HG03469 (cell line): Measurements from ENCODE around the gene LLPH.
"Not testable (repeated sequence)": the region's sequence is repeated elsewhere in the genome, so short reads cannot be mapped to it uniquely, and the experiment has no call there.

ENCODE experiments used
- ATAC-seq: cut with Tn5 transposase; IDR thresholded peaks from one replicate; pipeline ENCODE4 v1.9.1; 2021; ENCODE audit warnings: mild to moderate bottlenecking, moderate library complexity, moderate number of reproducible peaks; ENCODE audit not compliant: unreplicated experiment

LLPH gene

GRCh38 chr12:66130267-66131066, at the start of gene LLPH:
Gene LLPH (minus strand): TSS chr12:66130750. CDS start chr12:66129106, 1,644 bp downstream.
- ATAC-seq = peak; percentile 92

DNA sequence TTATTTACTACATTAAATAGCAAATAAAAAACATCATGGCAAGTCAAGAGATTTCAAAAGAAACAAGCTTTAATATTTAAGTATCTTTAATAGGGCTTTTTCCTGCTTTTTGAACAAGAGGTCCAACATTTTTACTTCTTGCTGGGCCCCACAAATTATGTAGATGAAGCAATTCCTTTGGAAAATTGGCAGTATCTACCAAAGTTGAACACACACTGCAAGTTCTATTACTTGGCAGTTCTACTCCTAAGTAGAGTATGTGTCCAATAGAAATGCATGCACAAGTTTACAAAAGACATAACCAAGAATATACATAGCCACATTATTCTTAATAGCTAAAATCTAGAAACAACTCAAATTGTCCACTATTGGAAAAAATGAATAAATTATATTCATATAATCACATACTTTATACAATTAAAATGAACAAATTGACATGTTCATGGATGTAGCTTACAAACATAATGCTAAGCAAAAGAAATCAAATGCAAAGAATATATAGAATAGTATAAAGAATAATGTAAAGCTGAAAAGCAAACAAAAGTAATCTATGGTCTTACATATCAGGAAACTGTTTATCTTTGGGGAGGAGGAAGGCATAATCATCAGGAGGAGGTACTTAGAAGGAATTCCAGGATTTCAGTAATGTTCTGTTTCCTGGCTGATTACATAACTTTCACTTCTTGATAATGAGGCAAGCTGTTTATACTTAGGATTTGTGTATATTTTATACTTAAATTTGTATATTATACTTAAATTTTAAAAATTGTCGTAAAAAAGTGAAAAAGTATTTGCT, 45.8 kb upstream of the LLPH start:
- no peak for ATAC-seq

GRCh38 chr12:66174391-66175325, 44.1 kb upstream of the LLPH start:
- ATAC-seq = not testable (repeated sequence)

- no peak for ATAC-seq
These were observed 40.1 kb upstream of the LLPH start for GRCh38 chr12:66170606-66171005.

- peak; percentile 78 for ATAC-seq
These were observed 38.9 kb upstream of the LLPH start, which contains the start of gene TMBIM4 for GRCh38 chr12:66169221-66170170. Gene TMBIM4 (minus strand): TSS chr12:66169996. CDS start chr12:66169951, 45 bp downstream.

DNA sequence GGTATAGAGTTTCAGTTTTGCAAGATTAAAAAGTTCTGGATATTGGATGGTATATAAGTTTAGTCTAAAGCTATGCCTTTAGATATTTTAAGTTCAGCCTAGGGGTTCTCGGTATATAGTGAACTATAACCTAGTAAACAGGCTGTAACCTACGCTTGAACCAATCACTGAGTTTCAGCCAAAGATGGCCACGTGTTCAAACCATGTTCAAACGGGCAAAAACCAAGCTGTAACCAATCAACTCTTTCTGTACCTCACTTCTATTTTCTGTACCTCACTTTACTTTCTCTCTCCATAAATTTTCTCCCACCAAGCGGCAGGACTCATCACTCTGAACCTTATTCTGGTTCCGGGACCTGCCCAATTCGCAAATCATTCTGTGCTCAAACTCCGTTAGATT, 37.9 kb upstream of the LLPH start:
- no peak for ATAC-seq

GRCh38 chr12:66166561-66166960, 36.0 kb upstream of the LLPH start:
- no peak for ATAC-seq

GRCh38 chr12:66165141-66165540, 34.6 kb upstream of the LLPH start:
- no peak for ATAC-seq

- ATAC-seq = no peak
These were observed 33.8 kb upstream of the LLPH start for GRCh38 chr12:66164349-66164821.

DNA sequence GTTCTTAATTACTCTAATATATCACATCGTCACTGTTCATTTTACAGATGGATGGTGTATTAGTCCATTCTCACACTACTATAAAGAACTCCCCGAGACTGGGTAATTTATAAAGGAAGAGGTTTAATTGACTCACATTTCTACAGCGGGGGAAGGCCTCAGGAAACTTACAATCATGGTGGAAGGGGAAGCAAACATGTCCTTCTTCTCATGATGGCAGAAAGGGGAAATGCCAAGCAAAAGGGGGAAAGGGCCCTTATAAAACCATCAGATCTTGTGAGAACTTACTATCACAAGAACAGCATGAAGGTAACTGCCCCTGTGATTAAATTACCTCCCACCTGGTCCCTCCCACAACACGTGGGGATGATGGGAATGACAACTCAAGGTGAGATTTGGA, 32.7 kb upstream of the LLPH start:
- no peak for ATAC-seq

GRCh38 chr12:66162701-66163100, 32.2 kb upstream of the LLPH start:
- no peak for ATAC-seq

- no peak for ATAC-seq
These were observed 30.2 kb upstream of the LLPH start for GRCh38 chr12:66160704-66161103.

- ATAC-seq = no peak
These were observed 28.6 kb upstream of the LLPH start for GRCh38 chr12:66159123-66159522.

- ATAC-seq = no peak
These were observed 26.1 kb upstream of the LLPH start for GRCh38 chr12:66156654-66157053.

DNA sequence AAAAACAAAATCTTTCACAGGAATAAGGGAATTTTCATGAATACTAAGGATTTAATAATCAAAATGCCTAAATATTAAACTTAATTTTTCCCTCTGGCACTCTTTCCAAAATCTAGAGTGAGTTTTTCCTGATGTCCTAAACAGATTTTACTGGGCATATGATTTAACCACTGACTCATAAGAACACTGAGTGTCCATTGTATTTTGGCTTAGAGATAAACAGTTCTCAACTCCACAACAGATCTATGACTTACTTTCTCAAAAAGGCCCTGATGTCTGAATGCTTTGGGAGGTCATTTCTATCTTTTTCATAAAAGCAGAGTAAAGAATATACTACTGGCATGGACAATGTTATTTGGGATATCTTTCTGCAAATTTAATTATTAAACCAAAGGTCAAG, 24.2 kb upstream of the LLPH start:
- ATAC-seq = no peak

- no peak for ATAC-seq
These were observed 22.2 kb upstream of the LLPH start for GRCh38 chr12:66152732-66153131.

DNA sequence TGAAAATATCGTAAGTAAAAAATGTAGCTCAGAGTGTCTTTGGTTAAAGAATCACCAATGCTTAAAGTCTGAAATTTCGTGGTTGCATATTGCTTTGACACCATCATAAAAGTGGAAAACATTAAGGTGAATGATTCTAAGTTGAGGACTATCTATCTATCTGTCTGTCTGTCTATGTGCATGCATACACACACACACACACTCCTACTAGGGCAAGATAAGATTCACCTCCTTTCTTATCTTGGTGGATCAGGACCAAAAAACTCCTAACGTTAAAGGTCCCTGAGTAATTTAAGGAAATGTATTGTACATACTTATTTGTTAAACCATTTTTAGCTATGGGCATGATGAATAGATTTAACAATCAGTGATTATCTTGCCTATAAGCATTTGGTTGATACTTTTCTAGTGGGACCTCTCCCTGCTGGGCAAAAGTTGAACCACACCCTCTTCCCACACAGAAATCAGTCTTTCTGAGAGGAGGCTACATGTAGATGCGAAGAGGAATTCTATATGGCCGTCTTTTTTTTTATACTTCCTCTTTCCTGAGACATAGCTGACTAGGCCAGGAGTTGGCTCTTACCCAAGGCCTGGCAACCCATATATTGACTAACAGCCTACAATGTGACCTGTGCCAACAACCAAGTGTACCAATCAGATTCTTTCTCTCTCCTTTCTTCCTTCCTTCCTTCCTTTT, 19.3 kb upstream of the LLPH start:
- ATAC-seq = no peak

- ATAC-seq = no peak
These were observed 14.5 kb upstream of the LLPH start for GRCh38 chr12:66144791-66145754.
